Activated naive CD4-positive, alpha-beta T cell (primary cell): ENCODE results near the gene UBXN1.

Experiments used
- DNase-seq, 4 experiments: peaks; one replicate each; lab custom pipeline; 2025; lab: John Stamatoyannopoulos, UW

Gene UBXN1

GRCh38 chr11:62678770-62679696 lies at the start of gene UBXN1:
Gene UBXN1 (minus strand): TSS chr11:62679073. CDS start chr11:62678923, 150 bp downstream.
- DNase-seq: peak; percentile 55 to 72 (median 61)

- peak; percentile 58 to 79 (median 70) for DNase-seq
Measured at GRCh38 chr11:62728171-62728988, 49.5 kb upstream of the UBXN1 start, which contains the start of gene TTC9C. Gene TTC9C (plus strand): TSS chr11:62728486. CDS start chr11:62728849, 363 bp downstream.

GRCh38 chr11:62727872-62728170 lies 48.9 kb upstream of the UBXN1 start:
- peak in 3 of 4 experiments; percentile 38 to 68 (median 65) for DNase-seq

- peak; percentile 93 to 98 (median 96) for DNase-seq
Measured at GRCh38 chr11:62727165-62727871, 48.4 kb upstream of the UBXN1 start, which contains the start of gene HNRNPUL2. Gene HNRNPUL2 (minus strand): TSS chr11:62727457. CDS start chr11:62727156, 301 bp downstream.

- DNase-seq: peak in 1 of 4 experiments; percentile 46
Measured at GRCh38 chr11:62726915-62727164, 48.0 kb upstream of the UBXN1 start.

GRCh38 chr11:62726156-62726914 lies 47.5 kb upstream of the UBXN1 start:
- DNase-seq: peak in 1 of 4 experiments; percentile 47

- no peak for DNase-seq
Measured at GRCh38 chr11:62725646-62726045, 46.8 kb upstream of the UBXN1 start.

- no peak for DNase-seq
Measured at GRCh38 chr11:62724171-62724570, 45.3 kb upstream of the UBXN1 start.

- no peak for DNase-seq
Measured at GRCh38 chr11:62721994-62722393, 43.1 kb upstream of the UBXN1 start.

- DNase-seq: no peak
Measured at GRCh38 chr11:62719302-62719978, 40.6 kb upstream of the UBXN1 start.

- no peak for DNase-seq
Measured at GRCh38 chr11:62716816-62717215, 37.9 kb upstream of the UBXN1 start.

GRCh38 chr11:62716206-62716605 lies 37.3 kb upstream of the UBXN1 start:
- no peak for DNase-seq

- no peak for DNase-seq
Measured at GRCh38 chr11:62715150-62716130, 36.6 kb upstream of the UBXN1 start.

GRCh38 chr11:62713343-62713742 lies 34.5 kb upstream of the UBXN1 start:
- no peak for DNase-seq

GRCh38 chr11:62712861-62713260 lies 34.0 kb upstream of the UBXN1 start:
- DNase-seq: no peak

GRCh38 chr11:62712276-62712812 lies 33.5 kb upstream of the UBXN1 start:
- DNase-seq: no peak

GRCh38 chr11:62710001-62710345 lies 31.1 kb upstream of the UBXN1 start:
- peak in 1 of 4 experiments; percentile 37 for DNase-seq

- peak; percentile 81 to 93 (median 88) for DNase-seq
Measured at GRCh38 chr11:62709247-62710000, 30.6 kb upstream of the UBXN1 start.

GRCh38 chr11:62708793-62709192 lies 29.9 kb upstream of the UBXN1 start:
- peak in 1 of 4 experiments; percentile 48 for DNase-seq
